Cardiac septum (tissue), 1 donor: ENCODE results near the gene HP. TPM values are rescaled to one million over a fixed set of nuclear protein-coding genes. Genes with fewer than 3 reads are reported as not detected.
"Not testable (repeated sequence)": the region's sequence is repeated elsewhere in the genome, so short reads cannot be mapped to it uniquely, and the experiment has no call there.

Experiments
- DNase-seq: peaks from one replicate; pipeline ENCODE4 v3.0.0-alpha.2; 2020; ENCODE audit warnings: low spot score
- intact Hi-C: fragments of 100-400 bp; cut with DNase I; formaldehyde crosslinking; loops from one replicate; pipeline ENCODE4 v1.14.0; 2022
- total RNA-seq: library from RNA; stranded (reverse); fragmentation: NEBNext Ultra II Directional; extraction: Animal tissue kit (Norgen Biotek cat#: 25700); gene quantifications from one replicate; pipeline ENCODE4 v1.2.1, GENCODE V29; 2021
- donor health status: DM: no; HTN: no; CAD: no.

Gene HP
- total RNA-seq, 1 donor from 2014 or later: 8.3 TPM

DNA sequence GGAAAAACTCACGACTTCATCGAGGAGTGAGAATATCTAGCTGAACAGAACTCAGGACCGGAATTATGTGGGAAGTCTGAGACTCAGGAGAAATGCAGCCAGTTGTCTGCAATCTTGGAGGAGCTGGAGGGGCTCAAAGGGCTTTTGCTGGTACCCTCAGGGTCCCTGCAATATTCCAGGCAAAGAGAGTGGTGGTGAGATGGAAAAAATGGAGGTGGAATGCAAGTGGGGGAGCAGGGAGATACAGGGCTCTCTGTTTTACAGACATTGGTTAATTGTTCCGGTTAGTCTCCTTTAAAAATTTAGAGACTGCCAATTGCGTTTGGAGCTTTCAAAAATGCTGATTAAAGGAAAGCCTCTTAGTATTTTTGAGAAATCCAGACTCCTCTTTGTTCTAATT lies 18.2 kb upstream of the HP start:
- DNase-seq: no peak
- intact Hi-C loops: no loop called here

DNA sequence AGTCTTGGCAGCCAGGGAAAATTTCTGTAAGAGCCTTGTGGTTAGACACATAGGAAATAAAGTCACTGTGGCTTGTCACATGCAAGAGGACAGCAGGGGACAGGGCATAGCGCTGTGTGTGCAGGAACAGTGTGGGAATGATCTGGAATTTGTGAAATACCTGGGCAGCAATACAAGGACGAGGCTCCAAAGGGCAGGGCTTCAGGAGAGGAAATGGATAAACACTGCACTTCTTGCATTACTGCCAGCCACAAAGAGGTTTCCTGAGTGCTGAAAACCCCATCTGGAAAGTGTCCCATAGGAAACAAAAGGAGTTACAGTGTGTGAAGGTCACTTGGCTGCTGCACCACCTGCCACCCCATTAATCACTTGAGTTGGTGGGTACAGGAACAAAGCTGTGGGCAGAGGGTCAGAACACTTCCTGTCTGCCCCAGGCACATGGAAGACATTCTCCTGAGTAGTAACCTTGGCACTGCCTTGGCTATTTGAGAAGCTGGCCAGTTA lies 12.1 kb upstream of the HP start:
- DNase-seq: no peak
- intact Hi-C loops: no loop called here

DNA sequence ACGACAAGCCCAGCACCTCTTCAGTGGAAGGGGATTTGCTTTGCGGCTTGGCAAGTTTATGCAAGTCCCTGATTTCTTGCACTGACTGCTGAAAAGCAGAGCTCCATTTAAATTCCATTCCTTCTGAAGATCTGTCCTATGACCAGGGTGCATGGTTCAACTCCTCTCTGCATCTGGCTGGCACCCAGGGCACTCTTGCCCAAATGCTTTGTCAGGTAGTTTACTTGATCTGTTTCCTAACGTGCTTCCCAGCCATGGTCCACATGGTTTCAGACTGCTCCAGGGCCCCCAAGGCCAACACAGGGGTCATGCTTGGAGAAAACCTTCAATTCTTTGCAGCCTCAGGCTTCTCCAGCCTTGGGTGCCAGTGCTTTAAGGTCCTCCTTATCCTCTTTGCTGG lies 11.2 kb upstream of the HP start:
- intact Hi-C loops: no loop called here
- DNase-seq: no peak

DNA sequence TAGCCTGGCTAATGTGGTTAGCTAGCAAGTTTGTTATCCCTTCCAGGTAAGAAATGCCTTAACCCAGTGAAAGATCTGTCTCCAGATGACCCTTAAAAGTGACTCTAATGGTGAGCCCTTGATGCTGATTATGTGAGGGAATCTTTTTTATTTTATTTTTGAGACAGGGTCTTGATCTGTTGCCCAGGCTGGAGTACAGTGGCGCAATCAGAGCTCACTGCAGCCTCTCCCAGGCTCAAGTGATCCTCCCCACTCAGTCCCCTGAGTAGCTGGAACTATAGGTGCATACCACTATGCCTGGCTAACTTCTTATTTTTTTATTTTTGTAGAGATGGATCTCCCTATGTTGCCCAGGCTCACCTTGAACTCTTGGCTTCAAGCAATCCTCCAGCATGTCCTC lies 10.8 kb upstream of the HP start:
- no peak for DNase-seq
- intact Hi-C loops: no loop called here

DNA sequence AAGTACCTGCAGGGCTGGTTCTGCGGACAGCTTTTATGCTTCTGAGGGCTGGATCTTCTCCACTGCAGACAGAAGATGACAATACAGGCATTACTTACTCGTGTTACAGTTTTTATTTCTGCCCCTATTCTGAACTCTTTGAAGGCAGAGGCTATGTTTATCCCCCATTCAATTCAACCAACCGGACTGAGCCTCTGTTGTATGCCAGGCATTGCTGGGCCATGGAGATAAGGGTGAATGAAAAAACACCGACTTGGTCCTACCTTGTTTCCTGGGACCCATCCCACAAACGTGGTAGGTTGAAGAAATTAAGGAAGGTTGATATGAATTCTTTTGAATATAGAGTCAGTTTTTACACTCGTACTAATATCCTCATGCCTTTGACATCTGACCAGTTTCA lies 10.0 kb upstream of the HP start:
- DNase-seq: no peak
- intact Hi-C loops: no loop called here

DNA sequence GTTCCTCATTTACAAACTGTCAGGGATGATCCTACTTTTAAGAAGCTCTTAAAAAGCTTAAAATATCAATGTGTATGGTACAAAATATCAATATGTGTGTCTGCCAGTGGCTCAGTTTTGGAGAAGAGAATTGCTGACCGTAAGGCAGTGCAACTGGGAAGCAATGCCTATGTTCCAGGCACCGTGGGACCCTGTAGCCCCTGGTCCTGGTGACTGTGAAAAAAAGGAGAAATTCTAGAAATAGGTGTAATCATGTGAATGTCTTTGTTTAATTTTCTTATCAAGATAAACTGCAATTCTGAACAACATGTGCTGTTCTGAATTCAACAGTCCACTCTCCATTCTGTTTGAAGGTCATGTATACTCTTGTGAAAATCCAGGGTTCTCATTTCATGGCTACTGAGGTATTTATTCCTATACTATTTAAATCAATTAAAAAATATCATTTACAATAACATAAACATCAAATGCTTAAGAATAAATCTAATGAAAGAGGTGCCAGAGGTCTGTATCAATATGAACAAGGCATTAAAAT lies 9.4 kb upstream of the HP start:
- no peak for DNase-seq
- intact Hi-C loops: no loop called here

DNA sequence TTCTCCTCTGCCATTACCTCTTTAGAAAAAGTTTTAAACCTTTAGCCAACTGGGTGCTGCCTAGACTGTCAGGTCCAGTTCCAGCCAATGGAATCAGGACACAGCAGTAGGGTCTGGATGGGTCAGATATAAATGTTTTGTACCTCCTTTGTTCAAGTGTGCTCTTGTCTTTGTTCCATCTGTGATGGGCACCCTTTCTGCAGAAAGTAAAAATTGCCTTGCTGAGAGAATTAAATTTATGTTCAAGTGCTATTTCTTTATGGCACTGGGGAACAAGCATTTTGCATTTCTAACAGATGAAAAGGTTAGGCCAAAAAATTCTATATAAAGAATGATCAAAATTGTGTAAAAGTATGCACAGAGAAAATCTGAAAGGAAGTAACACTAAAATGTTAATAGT lies 5.2 kb upstream of the HP start:
- no peak for DNase-seq
- intact Hi-C loops: no loop called here

DNA sequence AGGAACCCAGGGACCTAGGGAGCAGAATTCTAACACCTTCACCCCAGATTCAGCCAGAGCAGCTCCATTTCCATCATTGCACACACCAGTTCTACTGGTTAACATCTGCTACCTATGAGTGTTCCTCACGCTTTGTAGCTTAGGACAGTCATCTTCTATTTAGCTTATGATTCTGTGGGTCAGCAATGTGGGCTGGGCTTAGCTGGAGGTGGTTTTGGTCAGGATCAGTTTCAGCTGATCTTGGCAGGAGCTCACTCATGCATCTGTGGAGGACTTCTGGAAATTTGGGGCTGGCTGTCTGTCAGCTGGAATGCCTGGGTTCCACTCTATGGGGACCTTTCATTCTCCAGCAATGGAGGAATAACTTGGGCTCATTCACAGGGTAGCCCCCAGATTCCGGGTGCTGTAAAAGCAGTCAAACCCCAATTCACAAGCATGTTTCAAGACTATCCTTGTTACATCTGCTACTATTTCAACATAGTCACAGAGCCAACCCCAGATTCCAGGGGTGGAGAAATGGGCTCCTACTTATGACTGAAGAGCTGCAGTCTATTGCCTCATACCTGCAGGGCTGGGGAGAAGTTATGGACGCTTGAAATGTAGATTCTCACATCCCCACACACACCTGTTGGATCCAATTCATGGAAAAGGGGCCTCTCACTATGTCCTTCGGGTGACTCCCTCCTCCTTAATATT lies 3.4 kb upstream of the HP start:
- intact Hi-C loops: no loop called here
- no peak for DNase-seq

DNA sequence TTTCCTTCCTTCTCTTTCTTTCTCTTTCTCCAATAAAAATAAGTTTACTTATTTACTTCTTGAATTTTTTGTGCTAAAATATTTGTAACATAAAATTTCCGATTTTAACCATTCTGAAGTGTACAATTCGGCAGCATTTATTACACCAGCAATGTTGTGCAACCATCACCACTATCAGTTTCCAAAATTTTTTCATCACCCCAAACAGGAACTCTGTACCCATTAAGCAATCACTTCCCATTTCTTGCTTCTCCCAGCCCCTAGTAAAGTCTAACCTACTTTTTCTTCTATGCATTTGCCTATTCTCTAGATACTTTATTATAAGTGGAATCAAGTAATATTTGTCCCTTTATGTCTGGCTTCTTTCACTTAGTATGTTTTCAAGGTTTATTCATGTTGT lies 2.5 kb upstream of the HP start:
- intact Hi-C loops: no loop called here
- DNase-seq: no peak

DNA sequence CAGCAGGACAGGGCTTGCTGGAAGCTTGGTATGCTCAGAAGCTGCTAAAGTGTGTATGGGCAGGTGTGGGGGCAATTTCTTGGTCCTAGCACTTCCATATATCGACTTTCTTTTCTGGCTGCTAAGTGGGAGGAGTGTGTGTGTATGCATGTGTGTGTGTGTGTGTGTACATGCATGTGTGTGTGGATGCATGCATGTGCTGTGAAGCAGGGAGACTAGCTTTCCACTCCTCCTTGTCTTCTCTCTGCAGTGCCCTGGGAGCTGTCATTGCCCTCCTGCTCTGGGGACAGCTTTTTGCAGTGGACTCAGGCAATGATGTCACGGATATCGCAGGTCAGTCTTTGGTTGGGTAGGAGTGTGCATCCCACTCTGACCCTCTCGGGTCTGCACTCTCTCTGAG lies 1.6 kb downstream of the HP start:
- no peak for DNase-seq
- intact Hi-C loops: no loop called here

DNA sequence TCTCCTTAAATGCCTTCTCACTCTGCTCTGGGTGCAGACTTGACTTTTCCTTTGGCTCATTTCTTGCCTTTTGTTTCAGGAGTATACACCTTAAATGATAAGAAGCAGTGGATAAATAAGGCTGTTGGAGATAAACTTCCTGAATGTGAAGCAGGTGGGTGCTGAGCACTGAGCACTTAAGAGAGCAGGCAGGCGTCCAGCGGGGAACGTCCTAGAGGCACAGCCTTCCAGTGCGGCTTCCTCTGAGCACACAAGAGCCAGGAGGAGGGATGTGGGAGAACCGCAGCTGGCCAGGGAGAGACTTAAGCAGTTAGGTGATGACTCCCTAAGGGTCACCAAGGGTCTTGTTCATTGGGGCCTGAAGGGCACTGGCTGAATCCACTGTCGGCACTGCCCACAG lies 3.0 kb downstream of the HP start:
- intact Hi-C loops, DNase-seq: not testable (repeated sequence)

DNA sequence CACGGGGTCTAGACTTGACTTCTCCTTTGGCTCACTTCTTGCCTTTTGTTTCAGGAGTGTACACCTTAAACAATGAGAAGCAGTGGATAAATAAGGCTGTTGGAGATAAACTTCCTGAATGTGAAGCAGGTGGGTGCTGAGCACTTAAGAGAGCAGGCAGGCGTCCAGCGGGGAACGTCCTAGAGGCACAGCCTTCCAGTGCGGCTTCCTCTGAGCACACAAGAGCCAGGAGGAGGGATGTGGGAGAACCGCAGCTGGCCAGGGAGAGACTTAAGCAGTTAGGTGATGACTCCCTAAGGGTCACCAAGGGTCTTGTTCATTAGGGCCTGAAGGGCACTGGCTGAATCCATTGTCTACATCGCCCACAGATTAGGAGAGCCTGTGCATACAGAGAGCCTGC lies 4.8 kb downstream of the HP start:
- intact Hi-C loops, DNase-seq: not testable (repeated sequence)

DNA sequence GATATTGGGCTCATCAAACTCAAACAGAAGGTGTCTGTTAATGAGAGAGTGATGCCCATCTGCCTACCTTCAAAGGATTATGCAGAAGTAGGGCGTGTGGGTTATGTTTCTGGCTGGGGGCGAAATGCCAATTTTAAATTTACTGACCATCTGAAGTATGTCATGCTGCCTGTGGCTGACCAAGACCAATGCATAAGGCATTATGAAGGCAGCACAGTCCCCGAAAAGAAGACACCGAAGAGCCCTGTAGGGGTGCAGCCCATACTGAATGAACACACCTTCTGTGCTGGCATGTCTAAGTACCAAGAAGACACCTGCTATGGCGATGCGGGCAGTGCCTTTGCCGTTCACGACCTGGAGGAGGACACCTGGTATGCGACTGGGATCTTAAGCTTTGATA lies 6.1 kb downstream of the HP start:
- no peak for DNase-seq
- intact Hi-C loops: no loop called here

DNA sequence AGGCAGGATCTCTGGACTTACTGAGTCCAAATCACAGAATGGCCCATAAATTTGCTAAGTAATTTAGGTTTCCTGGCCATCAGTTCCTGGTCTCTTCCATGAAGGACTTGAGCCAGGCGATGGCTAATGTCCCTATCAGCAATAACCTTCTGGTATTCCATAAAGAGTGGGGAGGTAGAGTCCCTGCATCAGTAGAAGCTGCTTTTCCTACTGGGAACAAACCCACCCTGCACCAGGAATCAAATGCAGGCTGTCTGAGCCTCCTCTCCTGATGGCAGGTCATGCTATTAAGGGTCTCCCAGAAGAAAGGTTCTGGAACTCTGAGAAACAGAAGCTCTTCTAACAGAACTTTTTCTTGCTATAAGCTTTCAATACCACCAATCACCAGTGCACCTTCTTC lies 7.3 kb downstream of the HP start:
- DNase-seq: no peak
- intact Hi-C loops: no loop called here

DNA sequence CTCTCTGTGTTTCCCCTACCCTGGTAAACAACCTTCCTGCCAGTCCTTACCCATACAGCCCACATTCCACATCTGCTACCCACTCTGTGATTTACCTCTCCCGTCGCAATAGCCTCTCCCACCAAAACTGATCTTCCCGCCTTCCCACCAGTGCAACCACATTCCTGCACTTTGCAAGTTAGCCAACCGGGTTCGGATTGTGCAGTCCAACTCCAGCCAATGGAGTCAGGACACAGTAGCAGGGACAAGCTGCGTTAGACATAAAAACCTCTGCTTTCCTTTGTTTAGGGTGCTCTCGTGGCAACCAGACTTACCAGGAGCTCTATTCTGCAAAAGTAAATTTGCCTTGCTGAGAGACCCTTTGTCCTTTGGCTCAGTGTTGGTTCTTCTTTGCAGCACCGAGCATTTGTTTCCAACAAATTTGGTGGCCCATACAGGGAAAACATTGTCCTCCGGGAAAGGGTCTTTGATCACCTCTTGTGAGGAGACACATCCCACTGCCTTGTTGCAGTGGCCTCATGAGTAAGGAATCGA lies 10.1 kb downstream of the HP start:
- intact Hi-C loops: no loop called here
- DNase-seq: no peak

DNA sequence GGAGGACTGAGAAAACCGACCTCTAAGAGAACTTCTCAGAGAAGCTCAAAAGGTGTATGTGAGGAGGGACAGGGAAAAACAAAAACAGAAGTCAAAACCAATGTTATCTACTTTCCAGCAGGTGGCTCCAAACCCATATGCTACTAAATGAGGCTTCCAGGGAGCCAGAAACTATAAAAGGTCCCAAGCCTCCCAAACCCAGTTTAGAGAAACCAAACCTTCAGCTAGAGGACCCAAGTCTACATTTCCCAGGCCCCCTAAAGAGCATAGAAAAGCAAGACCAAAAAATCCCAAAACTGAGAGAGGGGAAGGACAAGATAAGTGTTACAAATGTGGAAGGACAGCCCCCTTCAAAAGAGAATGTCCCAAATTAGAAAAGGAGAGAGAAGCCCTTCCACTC lies 12.4 kb downstream of the HP start:
- intact Hi-C loops: no loop called here
- no peak for DNase-seq

DNA sequence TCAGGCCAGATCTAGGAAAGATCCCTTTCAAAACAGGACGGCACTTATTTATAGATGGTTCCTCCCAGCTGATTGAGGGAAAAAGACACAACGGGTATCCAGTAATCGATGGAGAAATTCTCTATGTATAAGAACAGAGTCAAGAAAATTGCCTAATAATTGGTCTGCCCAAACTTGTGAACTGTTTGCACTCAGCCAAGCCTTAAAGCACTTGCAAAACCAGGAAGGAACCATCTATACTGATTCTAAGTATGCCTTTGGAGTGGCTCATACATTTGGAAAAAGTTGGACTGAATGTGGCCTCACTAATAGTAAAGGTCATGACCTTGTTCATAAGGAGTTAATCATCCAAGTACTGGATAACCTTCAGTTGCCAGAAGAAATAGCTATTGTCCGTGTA lies 14.6 kb downstream of the HP start:
- no peak for DNase-seq

DNA sequence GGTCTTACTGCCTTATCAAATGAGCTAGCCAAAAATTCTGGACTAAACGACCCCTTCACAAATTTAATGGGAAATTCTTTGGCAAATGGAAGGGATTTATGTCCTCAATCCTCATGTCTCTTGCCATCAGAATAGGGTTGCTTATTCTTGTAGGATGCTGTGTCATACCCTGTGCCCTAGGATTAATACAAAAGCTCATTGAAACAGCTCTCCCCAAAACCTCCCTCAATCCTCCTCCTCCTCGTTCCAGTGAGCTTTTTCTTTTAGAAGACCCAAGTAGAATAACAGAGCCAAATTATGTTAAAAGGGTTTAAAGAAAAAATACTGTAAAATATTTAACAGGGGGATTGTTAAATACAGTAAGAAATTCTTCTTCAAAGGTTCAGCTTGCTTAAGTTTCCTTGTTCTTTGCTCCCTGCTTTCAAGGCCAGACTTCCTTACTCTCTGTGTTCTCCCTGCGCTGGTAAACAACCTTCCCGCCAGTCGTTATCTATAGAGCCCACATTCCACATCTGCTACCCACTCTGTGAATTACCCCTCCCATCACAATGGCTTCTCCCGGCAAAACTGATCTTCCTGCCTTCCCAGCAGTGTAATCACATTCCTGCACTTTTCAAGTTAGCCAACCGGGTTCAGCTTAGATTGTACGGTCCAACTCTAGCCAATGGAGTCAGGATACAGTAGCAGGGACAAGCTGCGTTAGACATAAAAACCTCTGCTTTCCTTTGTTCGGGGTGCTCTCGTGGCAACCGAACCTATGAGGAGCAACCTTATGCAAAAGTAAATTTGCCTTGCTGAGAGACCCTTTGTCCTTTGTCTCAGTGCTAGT lies 18.4 kb downstream of the HP start:
- DNase-seq: no peak
- intact Hi-C loops: no loop called here

More for the DNA sequence above, 14.6 kb downstream of the HP start:
- intact Hi-C loops: no loop called here

DNA sequence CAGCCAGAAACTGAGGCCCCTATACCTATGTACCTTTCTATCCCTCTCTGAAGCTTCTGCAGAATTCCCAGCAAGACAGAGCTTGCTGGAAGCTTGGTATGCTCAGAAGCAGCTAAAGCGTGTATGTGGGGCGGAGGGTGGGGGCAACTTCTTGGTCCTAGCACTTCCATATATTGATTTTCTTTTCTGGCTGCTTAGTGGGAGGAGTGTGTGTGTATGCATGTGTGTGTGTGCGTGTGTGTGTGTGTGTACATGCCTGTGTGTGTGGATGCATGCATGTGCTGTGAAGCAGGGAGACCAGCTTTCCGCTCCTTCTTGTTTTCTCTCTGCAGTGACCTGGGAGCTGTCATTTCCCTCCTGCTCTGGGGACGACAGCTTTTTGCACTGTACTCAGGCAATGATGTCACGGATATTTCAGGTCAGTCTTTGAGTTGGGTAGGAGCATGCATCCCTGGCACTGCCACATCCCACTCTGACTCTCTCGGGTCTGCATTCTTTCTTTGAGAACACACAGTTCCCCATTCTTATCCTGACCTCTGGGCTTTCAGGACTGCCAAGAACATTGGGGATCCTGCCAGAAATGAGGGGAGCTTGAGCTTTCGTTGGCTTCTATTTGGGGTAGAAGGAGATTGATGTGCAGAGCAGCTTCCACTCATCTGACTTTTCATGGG lies 19.4 kb downstream of the HP start:
- DNase-seq: no peak

DNA sequence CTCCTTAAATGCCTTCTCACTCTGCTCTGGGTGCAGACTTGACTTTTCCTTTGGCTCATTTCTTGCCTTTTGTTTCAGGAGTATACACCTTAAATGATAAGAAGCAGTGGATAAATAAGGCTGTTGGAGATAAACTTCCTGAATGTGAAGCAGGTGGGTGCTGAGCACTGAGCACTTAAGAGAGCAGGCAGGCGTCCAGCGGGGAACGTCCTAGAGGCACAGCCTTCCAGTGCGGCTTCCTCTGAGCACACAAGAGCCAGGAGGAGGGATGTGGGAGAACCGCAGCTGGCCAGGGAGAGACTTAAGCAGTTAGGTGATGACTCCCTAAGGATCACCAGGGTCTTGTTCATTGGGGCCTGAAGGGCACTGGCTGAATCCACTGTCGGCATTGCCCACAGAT lies 20.8 kb downstream of the HP start:
- DNase-seq, intact Hi-C loops: not testable (repeated sequence)

More for the DNA sequence above, 19.4 kb downstream of the HP start:
- intact Hi-C loops: no loop called here
